HG03280 (cell line): ENCODE data around the gene FABP3.

Source experiments
- ATAC-seq: cut with Tn5 transposase; IDR thresholded peaks from one replicate; pipeline ENCODE4 v1.9.1; 2021; ENCODE audit warnings: mild to moderate bottlenecking, moderate library complexity; ENCODE audit not compliant: unreplicated experiment

Gene FABP3

GRCh38 chr1:31373897-31374486 lies 1.1 kb upstream of the FABP3 start:
- ATAC-seq: no peak

GRCh38 chr1:31372751-31373055 lies 173 bp downstream of the FABP3 start:
- ATAC-seq: no peak

- no peak for ATAC-seq
Measured at GRCh38 chr1:31372051-31372450, 825 bp downstream of the FABP3 start.

- ATAC-seq: no peak
Measured at GRCh38 chr1:31371121-31371959, 1.5 kb downstream of the FABP3 start.

DNA sequence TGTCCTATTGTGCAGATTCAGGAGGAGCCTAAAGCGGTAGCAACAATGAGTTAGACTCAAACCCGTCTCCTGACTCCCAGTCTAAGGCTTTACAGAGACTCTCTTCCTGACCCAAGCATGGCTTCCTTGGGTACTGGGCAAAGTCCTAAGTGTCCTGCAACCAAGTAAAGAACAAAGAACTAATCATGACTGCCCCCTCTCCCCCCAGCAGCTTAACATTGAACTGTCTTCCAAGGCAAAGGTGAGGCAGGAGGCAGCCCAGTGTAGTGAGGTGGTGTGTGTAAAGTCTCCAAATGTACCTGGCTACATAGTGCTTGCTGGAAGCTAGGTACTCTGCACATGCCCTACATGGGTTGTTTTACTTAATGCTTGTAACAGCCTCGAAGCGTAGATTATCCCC lies 2.3 kb downstream of the FABP3 start:
- no peak for ATAC-seq

DNA sequence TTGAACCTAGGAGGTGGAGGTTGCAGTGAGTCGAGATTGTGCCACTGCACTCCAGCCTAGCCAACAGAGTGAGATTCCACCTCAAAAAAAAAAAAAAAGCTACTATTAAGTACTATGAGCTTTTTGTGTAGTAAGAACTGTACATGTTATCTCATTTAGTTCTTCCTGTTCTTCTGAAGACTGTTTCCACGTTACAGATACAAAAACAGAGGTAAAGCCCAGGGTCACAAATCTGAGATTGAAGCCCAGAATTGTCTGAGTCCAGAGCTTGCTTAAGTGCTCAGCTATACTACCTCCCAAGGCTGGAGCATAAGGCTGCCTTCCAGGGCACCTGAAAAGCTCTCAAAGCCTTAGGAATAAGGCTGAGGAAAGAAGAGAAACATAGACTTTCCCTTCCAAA lies 2.9 kb downstream of the FABP3 start:
- ATAC-seq: no peak

DNA sequence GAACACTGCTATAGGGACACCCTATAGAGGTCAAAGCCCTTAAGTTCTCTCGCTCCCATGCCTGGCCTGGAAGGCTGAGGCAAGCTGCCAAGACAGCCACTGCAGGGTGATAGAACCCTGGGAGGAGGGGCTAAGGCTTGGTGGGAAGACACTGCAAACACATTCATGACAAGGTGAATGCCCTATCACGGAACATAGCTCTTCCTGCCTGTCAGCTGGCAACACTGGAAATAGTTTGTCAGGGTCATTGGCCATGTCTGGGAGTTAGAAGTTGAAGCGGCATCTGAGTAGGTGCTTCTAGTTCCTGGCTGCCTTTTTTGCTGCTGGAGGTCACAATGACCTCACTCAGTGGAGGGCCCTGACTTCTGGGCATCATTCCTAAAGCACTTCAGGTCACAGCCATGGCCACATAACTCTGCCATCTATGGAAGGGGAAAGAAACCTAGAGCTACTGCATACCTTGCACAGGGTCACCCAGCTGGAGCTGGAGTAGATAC lies 4.2 kb downstream of the FABP3 start:
- no peak for ATAC-seq

DNA sequence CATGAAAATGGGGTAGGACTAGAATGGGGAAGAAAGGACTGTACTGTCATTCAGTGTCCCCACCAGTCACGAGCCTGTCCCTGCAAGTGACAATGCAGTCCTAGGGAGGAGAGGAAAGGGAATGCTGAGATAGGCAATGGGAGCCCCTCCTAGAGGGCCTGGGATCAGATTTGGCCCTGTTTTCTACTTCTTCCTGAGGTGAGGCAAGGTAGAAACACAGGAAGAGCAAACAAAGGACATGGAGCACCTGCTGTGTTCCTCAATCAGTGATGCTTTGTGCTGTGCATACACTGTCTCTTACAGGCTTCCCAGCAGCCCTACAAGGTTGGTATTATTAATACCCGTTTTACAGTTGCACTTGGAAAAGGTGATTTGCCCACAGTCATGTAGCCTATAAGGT lies 6.1 kb downstream of the FABP3 start:
- ATAC-seq: no peak

GRCh38 chr1:31364561-31365250 lies 8.2 kb downstream of the FABP3 start:
- no peak for ATAC-seq

- ATAC-seq: no peak
Measured at GRCh38 chr1:31362032-31362431, 10.8 kb downstream of the FABP3 start.

DNA sequence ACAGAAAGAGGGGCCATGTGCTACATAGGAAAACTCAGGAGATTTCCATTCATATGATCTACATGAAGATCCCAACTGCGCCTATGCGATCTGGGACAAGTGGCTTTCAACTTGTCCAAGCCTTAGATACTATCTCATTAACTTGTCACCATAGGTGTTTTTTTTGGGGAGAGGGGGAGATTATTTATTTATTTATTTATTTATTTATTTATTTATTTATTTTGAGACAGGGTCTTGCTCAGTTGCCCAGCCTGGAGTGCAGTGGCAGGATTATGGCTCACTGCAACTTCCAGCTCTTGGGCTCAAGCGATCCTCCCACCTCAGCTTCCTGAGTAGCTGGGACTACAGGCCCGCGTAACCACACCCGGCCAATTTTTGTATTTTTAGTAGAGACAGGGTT lies 11.3 kb downstream of the FABP3 start:
- ATAC-seq: no peak

GRCh38 chr1:31356427-31356826 lies 16.4 kb downstream of the FABP3 start:
- ATAC-seq: no peak

DNA sequence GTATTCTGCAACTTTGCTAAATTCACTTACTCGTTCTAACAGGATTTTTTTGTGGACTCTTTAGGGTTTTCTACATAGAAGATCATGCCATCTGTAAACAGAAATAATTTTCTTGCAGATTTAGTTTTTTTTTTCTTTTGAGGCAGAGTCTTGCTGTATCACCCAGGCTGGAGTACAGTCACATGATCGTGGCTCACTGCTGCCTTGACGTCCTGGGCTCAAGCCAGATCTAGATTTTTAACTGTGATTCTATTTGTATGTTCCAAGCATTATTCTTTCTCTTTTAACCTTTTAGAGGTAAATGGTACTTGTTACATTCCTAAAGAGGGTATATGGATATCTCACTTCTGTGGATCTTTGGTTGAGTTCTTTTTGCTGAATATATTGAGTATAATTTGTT lies 18.6 kb downstream of the FABP3 start:
- ATAC-seq: no peak

DNA sequence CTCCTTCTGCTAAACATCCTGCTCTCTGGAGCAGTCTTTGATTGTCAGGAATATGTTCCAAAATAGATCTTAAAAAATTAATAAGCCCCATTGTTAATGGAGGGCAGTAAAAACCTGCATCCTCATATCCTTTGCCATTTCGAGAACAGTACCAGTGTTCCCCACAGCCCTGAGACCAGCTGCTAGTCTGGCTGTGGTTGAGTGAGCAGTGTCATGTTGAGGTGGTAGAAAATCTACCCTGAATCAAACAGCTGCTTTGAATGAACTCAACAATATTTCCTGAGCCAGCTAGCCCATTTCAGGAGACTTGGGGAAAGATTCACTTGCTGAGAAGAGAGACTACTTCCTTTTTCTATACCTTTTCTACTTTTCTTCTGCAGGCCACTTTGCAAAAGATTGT lies 24.4 kb downstream of the FABP3 start:
- no peak for ATAC-seq

GRCh38 chr1:31346785-31347184 lies 26.1 kb downstream of the FABP3 start:
- ATAC-seq: no peak

DNA sequence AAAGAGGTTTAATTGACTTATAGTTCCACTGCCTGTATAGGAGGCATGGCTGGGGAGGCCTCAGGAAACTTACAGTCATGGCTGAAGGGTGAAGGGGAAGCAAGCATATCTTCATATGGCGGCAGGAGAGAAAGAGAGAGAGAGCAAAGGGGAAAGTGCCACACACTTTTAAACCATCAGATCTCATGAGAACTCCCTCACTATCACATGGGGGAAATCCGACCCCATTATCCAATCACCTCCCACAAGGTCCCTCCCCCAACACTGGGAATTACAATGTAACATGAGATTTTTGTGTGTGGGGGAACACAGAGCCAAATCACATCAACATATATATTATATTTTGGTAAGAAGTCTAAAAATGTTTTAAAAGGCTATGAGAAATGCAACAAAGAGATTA lies 27.2 kb downstream of the FABP3 start:
- no peak for ATAC-seq

- ATAC-seq: no peak
Measured at GRCh38 chr1:31344503-31344902, 28.4 kb downstream of the FABP3 start.

DNA sequence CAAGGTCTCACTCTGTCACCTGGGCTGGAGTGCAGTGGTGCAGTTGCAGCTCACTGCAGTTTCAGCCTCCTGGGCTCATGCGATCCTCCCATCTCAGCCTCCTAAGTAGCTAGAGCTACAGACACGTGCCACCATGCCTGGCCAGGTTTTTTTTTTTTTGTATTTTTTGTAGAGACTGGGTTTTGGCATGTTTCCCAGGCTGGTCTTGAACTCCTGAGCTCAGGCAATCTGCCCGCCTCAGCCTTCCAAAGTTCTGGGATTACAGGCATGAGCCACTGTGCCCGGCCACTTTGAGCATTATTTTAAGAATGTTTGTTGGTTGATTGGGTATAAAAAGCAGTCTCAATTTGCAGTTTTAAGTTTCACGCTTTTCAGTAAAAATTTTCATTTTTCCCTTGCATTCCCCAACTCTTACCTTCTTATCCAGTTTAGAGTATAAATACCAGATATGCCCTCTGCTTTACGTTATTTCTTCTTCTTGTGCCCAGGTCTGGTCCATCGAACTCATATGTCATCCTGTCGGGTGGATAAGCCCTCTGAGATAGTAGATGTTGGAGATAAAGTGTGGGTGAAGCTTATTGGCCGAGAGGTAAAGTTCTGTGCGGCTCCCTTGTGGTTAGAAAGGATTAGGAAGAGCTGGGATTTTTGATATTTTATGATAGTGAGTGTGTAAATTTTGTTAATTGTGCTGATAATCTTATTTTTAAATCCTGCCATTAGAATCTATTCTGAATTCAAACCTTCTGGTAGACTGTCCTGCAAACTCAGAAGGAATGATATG lies 36.0 kb downstream of the FABP3 start:
- no peak for ATAC-seq

DNA sequence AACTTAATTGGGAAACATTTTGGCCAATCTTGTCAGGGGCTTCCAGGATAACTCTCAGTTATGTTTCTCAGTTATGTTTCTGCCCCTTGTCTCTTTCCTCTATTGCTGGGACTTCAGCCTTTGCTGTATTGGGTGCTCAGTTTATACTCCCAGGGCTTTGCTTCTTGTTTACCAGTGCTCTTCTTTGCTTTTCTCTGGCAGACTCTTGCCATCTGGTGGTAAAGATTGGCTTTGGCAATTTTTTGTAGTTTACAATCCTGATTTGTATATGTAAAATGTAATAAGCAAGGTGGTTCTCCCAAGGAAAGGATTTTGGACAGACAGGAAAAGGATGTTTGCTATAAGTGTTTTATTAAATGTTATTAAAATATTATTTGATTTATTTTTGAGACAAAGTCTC lies 37.9 kb downstream of the FABP3 start:
- no peak for ATAC-seq

DNA sequence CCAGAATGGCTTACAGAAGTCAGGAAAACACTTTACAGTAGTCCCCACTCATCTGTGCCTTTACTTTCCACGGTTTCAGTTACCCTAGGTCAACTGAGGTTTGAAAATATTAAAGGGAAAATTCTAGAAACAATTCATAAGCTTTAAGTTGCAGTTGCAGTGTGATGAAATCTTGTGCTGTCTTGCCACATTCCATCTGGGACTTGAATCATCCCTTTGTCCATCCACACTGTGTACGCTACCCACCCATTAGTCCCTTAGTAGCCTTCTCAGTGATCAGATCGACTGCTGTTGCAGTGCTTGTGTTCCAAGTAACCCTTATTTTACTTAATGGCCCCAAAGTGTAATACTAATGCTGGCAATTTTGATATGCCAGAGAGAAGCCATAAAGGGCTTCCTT lies 45.5 kb downstream of the FABP3 start:
- ATAC-seq: no peak

DNA sequence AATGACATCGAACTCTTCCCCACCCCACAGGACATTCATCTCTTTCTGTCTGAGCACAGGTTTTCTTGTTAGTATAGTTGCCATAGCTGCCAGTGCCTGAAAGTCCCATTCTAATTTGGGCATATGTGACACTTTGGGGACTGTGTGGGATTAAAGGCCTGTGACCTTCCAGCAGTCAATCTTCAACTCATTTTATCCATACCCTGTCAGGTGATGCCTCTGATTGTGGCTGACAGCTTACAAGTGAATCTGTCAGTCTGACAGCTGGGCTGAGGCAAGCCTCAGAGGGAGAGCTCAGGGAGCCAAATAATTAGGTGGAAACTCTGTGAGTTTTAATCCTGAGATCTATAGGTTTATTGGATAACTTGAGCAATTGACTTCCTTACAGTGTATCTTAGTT lies 46.4 kb downstream of the FABP3 start:
- no peak for ATAC-seq
